ENCODE results near the gene GABRB2.

Gene GABRB2

GRCh38 chr5:161344234-161344633 lies 202.3 kb downstream of the GABRB2 start:
- no peak for TF ChIP-seq CTCF (IDR thresholded peaks at IDR 0.05; ENCODE audit: insufficient read depth, low read depth, low read length, missing control alignments)
- no peak overlapping the region for H3K4me3 ChIP-seq (ENCODE audit: low read length)
- no peak for DNase-seq (ENCODE audit: low read depth)

- TF ChIP-seq CTCF (IDR thresholded peaks at IDR 0.05; ENCODE audit: insufficient read depth, low read depth, low read length, missing control alignments) = no peak
- no peak for DNase-seq (ENCODE audit: low read depth)
- H3K4me3 ChIP-seq (ENCODE audit: low read length) = no peak overlapping the region
These were observed 203.6 kb downstream of the GABRB2 start for GRCh38 chr5:161342886-161343285.

GRCh38 chr5:161340012-161340411 lies 206.5 kb downstream of the GABRB2 start:
- H3K4me3 ChIP-seq (ENCODE audit: low read length) = no peak overlapping the region
- DNase-seq (ENCODE audit: low read depth) = no peak
- no peak for TF ChIP-seq CTCF (IDR thresholded peaks at IDR 0.05; ENCODE audit: insufficient read depth, low read depth, low read length, missing control alignments)

- no peak for DNase-seq (ENCODE audit: low read depth)
- TF ChIP-seq CTCF (IDR thresholded peaks at IDR 0.05; ENCODE audit: insufficient read depth, low read depth, low read length, missing control alignments) = no peak
- H3K4me3 ChIP-seq (ENCODE audit: low read length) = no peak overlapping the region
These were observed 213.2 kb downstream of the GABRB2 start for GRCh38 chr5:161333194-161333880.

- TF ChIP-seq CTCF (IDR thresholded peaks at IDR 0.05; ENCODE audit: insufficient read depth, low read depth, low read length, missing control alignments) = no peak
- no peak for DNase-seq (ENCODE audit: low read depth)
- H3K4me3 ChIP-seq (ENCODE audit: low read length) = no peak overlapping the region
These were observed 214.2 kb downstream of the GABRB2 start for GRCh38 chr5:161332343-161332742.

- H3K4me3 ChIP-seq (ENCODE audit: low read length) = no peak overlapping the region
- TF ChIP-seq CTCF (IDR thresholded peaks at IDR 0.05; ENCODE audit: insufficient read depth, low read depth, low read length, missing control alignments) = no peak
These were observed 232.5 kb downstream of the GABRB2 start for GRCh38 chr5:161314033-161314432.

GRCh38 chr5:161312882-161313281 lies 233.6 kb downstream of the GABRB2 start:
- no peak overlapping the region for H3K4me3 ChIP-seq (ENCODE audit: low read length)
- TF ChIP-seq CTCF (IDR thresholded peaks at IDR 0.05; ENCODE audit: insufficient read depth, low read depth, low read length, missing control alignments) = no peak
- DNase-seq (ENCODE audit: low read depth) = no peak

More at GRCh38 chr5:161314033-161314432, 232.5 kb downstream of the GABRB2 start:
- DNase-seq (ENCODE audit: low read depth) = no peak

All from epithelial cell of esophagus (primary cell).